ENCODE data around the gene ARSA. TPM values are rescaled to one million over a fixed set of nuclear protein-coding genes. Genes with fewer than 3 reads are reported as not detected.

Gene ARSA
- total and polyA plus RNA-seq, 2 of the 13 experiments (the other 11 are each of a cell fraction or from before 2014, with no cell fraction given): 9.0 to 11.5 TPM

DNA sequence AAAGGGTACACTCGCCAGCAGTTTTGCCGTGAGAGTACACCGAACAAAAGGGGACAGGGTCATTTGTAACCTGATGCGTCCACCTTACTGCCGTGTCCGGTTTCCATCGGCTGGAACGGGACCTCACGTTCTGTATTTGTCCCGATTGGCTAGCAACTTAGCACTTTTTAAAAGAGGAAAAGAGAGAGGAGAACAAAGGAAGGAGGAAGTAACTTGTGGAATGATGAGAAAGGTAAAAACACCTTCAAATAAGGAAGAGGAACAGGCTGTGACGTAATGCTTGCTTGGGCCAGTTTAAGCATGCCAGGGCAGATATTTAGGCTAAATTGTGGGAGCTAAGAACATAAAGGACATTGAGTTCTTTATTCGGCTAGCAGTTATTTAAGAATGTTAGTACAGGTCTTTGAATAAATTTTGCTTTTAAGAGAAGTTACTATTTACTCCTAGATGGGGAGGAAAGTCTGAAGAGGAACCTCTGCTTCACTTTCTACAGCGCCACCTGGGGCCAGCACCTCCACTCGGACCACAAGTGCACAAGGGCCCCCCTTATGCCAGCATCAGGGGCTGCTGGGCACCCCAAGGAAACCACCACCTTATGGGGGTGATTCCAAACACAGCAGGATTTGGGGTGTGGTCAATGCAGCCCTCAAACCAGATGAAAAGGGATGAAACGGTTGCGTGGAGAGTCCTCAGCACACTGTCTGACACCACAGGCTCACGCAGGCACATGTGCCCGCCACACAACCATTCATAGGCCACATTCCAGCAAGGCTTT is 5.8 kb downstream of the ARSA start (continued):
- TF ChIP-seq, protein P1, sequence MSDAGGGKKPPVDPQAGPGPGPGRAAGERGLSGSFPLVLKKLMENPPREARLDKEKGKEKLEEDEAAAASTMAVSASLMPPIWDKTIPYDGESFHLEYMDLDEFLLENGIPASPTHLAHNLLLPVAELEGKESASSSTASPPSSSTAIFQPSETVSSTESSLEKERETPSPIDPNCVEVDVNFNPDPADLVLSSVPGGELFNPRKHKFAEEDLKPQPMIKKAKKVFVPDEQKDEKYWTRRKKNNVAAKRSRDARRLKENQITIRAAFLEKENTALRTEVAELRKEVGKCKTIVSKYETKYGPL (CRISPR knock-in tag; IDR thresholded peaks at IDR 0.05): no peak
- TF ChIP-seq RFXANK (CRISPR knock-in tag; IDR thresholded peaks at IDR 0.05) (0 out of 2 replicates have a peak, but pooled peaks have one; percentile 18), TBL1XR1 (IDR thresholded peaks at IDR 0.05; ENCODE audit: borderline replicate concordance, low read length, partially characterized antibody) (no peak), ZNF501 (CRISPR knock-in tag; IDR thresholded peaks at IDR 0.05) (peak; percentile 55; the same call in 1 of the 2 replicates), SRY (CRISPR knock-in tag; IDR thresholded peaks at IDR 0.05) (0 out of 2 replicates have a peak, but pooled peaks have one; percentile 16), RAD21 (CRISPR knock-in tag; IDR thresholded peaks at IDR 0.05) (peak; percentile 10; the same call in 1 of the 2 replicates), ZSCAN31 (CRISPR knock-in tag; IDR thresholded peaks at IDR 0.05; ENCODE audit: low read depth) (no peak), SMC3 (IDR thresholded peaks at IDR 0.05; ENCODE audit: low read length) (0 out of 2 replicates have a peak, but pooled peaks have one; percentile 19), ZFYVE20 (CRISPR knock-in tag; IDR thresholded peaks at IDR 0.05; ENCODE audit: borderline replicate concordance, low read depth) (no peak), NAIF1 (CRISPR knock-in tag; IDR thresholded peaks at IDR 0.05; ENCODE audit: borderline replicate concordance) (no peak), ZNF713 (CRISPR knock-in tag; IDR thresholded peaks at IDR 0.05) (no peak), EED (CRISPR knock-in tag; IDR thresholded peaks at IDR 0.05) (0 out of 2 replicates have a peak, but pooled peaks have one; percentile 38), RXRA (CRISPR knock-in tag; IDR thresholded peaks at IDR 0.05) (peak; percentile 11; the same call in 1 of the 2 replicates), ZNF343 (CRISPR knock-in tag; IDR thresholded peaks at IDR 0.05) (0 out of 2 replicates have a peak, but pooled peaks have one; percentile 2), ZNF614 (CRISPR knock-in tag; IDR thresholded peaks at IDR 0.05; ENCODE audit: borderline replicate concordance) (0 out of 2 replicates have a peak, but pooled peaks have one; percentile 12), JUND (CRISPR knock-in tag; IDR thresholded peaks at IDR 0.05) (no peak)
- TF ChIP-seq, protein P2, sequence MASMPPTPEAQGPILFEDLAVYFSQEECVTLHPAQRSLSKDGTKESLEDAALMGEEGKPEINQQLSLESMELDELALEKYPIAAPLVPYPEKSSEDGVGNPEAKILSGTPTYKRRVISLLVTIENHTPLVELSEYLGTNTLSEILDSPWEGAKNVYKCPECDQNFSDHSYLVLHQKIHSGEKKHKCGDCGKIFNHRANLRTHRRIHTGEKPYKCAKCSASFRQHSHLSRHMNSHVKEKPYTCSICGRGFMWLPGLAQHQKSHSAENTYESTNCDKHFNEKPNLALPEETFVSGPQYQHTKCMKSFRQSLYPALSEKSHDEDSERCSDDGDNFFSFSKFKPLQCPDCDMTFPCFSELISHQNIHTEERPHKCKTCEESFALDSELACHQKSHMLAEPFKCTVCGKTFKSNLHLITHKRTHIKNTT (CRISPR knock-in tag; IDR thresholded peaks at IDR 0.05): no peak
- TF ChIP-seq, protein P3, sequence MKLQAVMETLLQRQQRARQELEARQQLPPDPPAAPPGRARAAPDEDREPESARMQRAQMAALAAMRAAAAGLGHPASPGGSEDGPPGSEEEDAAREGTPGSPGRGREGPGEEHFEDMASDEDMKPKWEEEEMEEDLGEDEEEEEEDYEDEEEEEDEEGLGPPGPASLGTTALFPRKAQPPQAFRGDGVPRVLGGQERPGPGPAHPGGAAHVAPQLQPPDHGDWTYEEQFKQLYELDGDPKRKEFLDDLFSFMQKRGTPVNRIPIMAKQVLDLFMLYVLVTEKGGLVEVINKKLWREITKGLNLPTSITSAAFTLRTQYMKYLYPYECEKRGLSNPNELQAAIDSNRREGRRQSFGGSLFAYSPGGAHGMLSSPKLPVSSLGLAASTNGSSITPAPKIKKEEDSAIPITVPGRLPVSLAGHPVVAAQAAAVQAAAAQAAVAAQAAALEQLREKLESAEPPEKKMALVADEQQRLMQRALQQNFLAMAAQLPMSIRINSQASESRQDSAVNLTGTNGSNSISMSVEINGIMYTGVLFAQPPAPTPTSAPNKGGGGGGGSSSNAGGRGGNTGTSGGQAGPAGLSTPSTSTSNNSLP (IDR thresholded peaks at IDR 0.05; ENCODE audit: low read depth, low read length): no peak
- TF ChIP-seq, protein P4, sequence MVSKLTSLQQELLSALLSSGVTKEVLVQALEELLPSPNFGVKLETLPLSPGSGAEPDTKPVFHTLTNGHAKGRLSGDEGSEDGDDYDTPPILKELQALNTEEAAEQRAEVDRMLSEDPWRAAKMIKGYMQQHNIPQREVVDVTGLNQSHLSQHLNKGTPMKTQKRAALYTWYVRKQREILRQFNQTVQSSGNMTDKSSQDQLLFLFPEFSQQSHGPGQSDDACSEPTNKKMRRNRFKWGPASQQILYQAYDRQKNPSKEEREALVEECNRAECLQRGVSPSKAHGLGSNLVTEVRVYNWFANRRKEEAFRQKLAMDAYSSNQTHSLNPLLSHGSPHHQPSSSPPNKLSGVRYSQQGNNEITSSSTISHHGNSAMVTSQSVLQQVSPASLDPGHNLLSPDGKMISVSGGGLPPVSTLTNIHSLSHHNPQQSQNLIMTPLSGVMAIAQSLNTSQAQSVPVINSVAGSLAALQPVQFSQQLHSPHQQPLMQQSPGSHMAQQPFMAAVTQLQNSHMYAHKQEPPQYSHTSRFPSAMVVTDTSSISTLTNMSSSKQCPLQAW (CRISPR knock-in tag; IDR thresholded peaks at IDR 0.05): 0 out of 2 replicates have a peak, but pooled peaks have one; percentile 56

Measured in HepG2 (cell line).